Peyer's patch (tissue), 4 donors: ENCODE results near the gene ANKHD1.
A peak's percentile ranks its signal among the peaks of the same experiment; 100 is the strongest.

Experiments
- POLR2A ChIP-seq, 2 donors: fragments of 450-650 bp; IDR thresholded peaks; one replicate each; pipeline ENCODE4 v1.5.1; 2017; ENCODE audit warnings: antibody characterized with exemption in 2 of 2, mild to moderate bottlenecking in 2 of 2, moderate library complexity in 2 of 2
- TF ChIP-seq, protein P1 (sequence below), 6 experiments: fragments of 450-650 bp in 4 of 6; fragments of 200-600 bp in 2 of 6; sonication (generic) in 1 of 6; IDR thresholded peaks; one replicate each; pipeline ENCODE4 v1.5.1; 2017 to 2019; ENCODE audit warnings: antibody characterized with exemption in 6 of 6, mild to moderate bottlenecking in 3 of 6, moderate library complexity in 1 of 6

DNA sequence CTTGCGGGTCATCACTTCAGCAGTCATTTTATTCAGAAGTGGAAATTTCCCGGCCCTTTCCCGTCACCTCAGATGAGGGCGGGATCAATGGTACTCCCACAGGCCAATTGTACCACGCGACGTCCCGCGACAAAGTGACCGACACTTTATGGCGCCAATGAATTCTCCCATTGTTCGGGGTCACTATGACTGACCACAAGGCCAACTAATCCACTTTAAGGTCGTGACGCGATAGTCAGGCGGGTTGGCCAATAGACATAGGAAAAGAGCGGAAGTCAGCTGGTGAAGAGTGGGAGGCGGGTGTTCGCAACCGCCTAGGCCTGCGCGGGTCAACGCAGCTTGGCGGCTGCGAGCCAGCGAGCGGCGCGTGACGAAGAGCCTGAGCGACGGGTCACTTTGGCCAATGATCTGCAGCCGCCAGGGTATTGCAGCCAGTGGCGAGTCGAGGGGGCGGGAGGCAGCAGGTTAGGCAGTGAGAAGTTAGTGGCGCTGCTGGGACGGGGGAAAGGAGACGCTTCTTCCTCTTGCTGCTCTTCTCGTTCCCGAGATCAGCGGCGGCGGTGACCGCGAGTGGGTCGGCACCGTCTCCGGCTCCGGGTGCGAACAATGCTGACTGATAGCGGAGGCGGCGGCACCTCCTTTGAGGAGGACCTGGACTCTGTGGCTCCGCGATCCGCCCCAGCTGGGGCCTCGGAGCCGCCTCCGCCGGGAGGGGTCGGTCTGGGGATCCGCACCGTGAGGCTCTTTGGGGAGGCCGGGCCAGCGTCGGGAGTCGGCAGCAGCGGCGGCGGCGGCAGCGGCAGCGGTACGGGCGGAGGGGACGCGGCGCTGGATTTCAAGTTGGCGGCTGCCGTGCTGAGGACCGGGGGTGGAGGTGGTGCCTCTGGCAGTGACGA is at the start of gene ANKHD1:
- TF ChIP-seq, protein P1, sequence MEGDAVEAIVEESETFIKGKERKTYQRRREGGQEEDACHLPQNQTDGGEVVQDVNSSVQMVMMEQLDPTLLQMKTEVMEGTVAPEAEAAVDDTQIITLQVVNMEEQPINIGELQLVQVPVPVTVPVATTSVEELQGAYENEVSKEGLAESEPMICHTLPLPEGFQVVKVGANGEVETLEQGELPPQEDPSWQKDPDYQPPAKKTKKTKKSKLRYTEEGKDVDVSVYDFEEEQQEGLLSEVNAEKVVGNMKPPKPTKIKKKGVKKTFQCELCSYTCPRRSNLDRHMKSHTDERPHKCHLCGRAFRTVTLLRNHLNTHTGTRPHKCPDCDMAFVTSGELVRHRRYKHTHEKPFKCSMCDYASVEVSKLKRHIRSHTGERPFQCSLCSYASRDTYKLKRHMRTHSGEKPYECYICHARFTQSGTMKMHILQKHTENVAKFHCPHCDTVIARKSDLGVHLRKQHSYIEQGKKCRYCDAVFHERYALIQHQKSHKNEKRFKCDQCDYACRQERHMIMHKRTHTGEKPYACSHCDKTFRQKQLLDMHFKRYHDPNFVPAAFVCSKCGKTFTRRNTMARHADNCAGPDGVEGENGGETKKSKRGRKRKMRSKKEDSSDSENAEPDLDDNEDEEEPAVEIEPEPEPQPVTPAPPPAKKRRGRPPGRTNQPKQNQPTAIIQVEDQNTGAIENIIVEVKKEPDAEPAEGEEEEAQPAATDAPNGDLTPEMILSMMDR (IDR thresholded peaks at IDR 0.05) = peak in 3 of 6 experiments; percentile 3 to 10 (median 9)
- TF ChIP-seq POLR2A (IDR thresholded peaks at IDR 0.05) = peak; percentile 96 to 99
